ENCODE measurements around the gene ADPRH.
"Not testable (repeated sequence)": the region's sequence is repeated elsewhere in the genome, so short reads cannot be mapped to it uniquely, and the experiment has no call there.

ADPRH gene

DNA sequence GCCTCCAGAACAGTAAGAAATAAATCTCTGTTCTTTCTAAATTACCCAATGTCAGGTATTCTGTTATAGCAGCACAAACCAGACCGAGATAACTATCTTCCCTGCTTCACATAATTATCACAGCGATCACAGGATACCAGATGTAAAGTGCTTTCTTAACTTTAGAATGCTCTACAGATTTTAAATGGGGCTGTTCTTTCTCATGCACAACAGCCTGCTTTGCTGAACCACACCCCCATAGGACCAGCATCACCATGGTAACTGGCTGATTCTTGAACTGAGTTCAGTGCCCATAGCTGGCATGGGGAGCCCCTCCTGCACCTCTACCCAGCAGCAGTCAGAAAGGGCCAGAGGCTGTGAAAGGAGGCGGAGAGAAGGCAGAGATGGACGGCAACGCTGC is 27.7 kb upstream of the ADPRH start:
- no peak for TF ChIP-seq CTCF (IDR thresholded peaks at IDR 0.05; ENCODE audit: low read depth, low read length, missing control alignments)
- no peak for DNase-seq (ENCODE audit: low read depth)
- H3K4me3 ChIP-seq (ENCODE audit: low read depth, low read length): peak overlapping the region; percentile 23

- H3K4me3 ChIP-seq (ENCODE audit: low read depth, low read length): peak overlapping the region; percentile 82; the same call in 1 of the 2 replicates
- DNase-seq (ENCODE audit: low read depth): not testable (repeated sequence)
Measured at GRCh38 chr3:119552928-119553327, 26.4 kb upstream of the ADPRH start.

DNA sequence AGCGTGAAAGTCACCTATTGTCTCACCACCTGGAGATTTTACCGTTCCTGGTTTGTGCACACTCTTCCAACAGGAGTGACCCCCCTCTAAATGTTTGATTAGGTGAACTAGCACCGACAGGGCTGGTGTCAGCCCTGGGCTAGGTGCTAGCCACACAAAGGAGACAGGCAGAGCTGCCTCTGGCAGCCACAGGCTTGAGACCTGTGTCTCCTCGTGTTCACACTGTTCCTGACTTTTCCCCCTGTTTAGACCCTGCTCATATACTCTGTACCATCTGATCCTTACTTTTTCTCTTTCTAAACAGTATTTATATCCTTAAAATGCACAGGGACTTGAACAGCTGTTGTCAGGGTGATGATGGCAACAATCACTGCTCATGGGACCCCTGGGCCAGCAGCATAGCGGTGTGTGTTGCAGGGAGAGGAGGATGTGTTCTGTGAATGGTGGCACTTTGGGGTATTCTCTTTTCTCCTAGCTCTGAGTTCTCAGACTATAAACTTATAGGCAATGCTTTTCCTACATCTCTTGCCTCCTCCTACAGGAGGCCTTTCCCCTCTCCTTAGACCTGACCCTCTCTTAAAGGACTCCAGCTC is 25.4 kb upstream of the ADPRH start:
- no peak for TF ChIP-seq CTCF (IDR thresholded peaks at IDR 0.05; ENCODE audit: low read depth, low read length, missing control alignments)
- H3K4me3 ChIP-seq (ENCODE audit: low read depth, low read length): peak overlapping the region; percentile 82
- DNase-seq (ENCODE audit: low read depth): no peak

GRCh38 chr3:119555309-119555735 is 24.0 kb upstream of the ADPRH start:
- no peak for DNase-seq (ENCODE audit: low read depth)
- peak overlapping the region; percentile 82 for H3K4me3 ChIP-seq (ENCODE audit: low read depth, low read length)
- TF ChIP-seq CTCF (IDR thresholded peaks at IDR 0.05; ENCODE audit: low read depth, low read length, missing control alignments): no peak

GRCh38 chr3:119555929-119556328 is 23.4 kb upstream of the ADPRH start:
- peak overlapping the region; percentile 82 for H3K4me3 ChIP-seq (ENCODE audit: low read depth, low read length)
- no peak for DNase-seq (ENCODE audit: low read depth)
- TF ChIP-seq CTCF (IDR thresholded peaks at IDR 0.05; ENCODE audit: low read depth, low read length, missing control alignments): no peak

GRCh38 chr3:119557192-119557876 is 22.0 kb upstream of the ADPRH start:
- DNase-seq (ENCODE audit: low read depth): no peak
- TF ChIP-seq CTCF (IDR thresholded peaks at IDR 0.05; ENCODE audit: low read depth, low read length, missing control alignments): no peak

GRCh38 chr3:119557877-119558269 is 21.4 kb upstream of the ADPRH start:
- no peak for DNase-seq (ENCODE audit: low read depth)
- no peak for TF ChIP-seq CTCF (IDR thresholded peaks at IDR 0.05; ENCODE audit: low read depth, low read length, missing control alignments)
- peak overlapping the region; percentile 82 for H3K4me3 ChIP-seq (ENCODE audit: low read depth, low read length)

More at GRCh38 chr3:119557192-119557876, 22.0 kb upstream of the ADPRH start:
- peak overlapping the region; percentile 82 for H3K4me3 ChIP-seq (ENCODE audit: low read depth, low read length)

Measured in GM12864 (cell line).